HTERT RPE-1 (cell line): Measurements from ENCODE around the gene PGLYRP2.

Source experiments
- in situ Hi-C: fragments of 300-500 bp; cut with MboI; formaldehyde crosslinking; loops from 4 replicates; pipeline ENCODE4 v1.14.3; 2020; ENCODE audit warnings: low sequenced_read_pairs

PGLYRP2 gene

DNA sequence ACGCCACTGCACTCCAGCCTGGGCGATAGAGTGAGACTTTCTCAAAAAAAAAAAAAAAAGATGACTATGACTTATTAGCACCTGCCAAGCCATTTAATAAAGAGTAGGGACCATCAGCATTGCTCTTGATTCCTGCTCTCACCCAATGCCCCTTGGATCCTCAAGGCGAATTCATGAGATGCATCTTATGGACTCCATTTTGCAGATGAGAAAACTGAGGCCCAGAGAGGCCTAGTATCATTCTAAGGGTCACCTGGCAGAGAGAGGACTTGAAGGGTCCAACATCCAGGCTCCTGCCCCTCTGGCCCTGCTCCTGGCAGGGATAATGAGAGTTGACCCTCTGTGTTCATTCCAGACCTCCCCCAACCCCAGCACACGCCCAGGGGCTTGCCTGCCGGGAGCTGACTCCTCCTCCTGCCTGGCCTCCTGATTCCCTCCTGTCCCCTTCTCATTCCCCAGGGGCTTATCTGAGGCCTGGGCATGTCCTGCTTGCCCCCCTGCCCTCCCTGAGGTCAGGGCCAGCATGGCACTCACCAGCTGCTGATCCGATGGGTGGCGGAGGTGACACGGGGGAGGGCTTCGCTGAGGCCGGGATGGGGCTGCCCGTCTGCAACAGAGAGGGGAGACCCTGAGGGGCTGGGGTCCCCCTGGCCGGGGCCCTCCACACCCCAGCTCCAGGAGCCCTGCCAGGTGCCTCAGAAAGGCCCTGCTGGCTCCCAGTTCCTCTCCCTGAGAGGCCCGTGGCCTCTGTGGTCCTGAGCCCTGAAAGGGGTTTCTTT is 37.0 kb downstream of the PGLYRP2 start:
- in situ Hi-C loops: no loop called here

DNA sequence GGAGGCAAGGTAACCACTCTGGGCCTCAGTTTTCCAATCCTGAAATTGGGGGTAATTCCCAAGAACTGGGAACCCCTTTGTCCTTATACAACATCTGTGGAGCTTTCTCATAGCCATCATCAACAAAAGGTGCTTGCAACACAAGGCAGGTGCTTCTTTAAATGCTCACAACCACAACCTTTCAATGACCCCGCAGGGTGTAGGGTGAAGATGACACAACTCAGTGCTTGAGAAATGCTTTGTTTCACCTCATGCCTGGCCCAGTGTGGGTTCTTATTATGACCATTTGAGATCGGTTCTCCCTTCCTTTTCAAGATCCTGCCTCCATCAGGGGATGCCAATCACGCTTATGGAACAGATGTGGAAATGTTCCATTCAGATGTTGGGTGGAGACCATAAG is 38.0 kb downstream of the PGLYRP2 start:
- in situ Hi-C loops: no loop called here

DNA sequence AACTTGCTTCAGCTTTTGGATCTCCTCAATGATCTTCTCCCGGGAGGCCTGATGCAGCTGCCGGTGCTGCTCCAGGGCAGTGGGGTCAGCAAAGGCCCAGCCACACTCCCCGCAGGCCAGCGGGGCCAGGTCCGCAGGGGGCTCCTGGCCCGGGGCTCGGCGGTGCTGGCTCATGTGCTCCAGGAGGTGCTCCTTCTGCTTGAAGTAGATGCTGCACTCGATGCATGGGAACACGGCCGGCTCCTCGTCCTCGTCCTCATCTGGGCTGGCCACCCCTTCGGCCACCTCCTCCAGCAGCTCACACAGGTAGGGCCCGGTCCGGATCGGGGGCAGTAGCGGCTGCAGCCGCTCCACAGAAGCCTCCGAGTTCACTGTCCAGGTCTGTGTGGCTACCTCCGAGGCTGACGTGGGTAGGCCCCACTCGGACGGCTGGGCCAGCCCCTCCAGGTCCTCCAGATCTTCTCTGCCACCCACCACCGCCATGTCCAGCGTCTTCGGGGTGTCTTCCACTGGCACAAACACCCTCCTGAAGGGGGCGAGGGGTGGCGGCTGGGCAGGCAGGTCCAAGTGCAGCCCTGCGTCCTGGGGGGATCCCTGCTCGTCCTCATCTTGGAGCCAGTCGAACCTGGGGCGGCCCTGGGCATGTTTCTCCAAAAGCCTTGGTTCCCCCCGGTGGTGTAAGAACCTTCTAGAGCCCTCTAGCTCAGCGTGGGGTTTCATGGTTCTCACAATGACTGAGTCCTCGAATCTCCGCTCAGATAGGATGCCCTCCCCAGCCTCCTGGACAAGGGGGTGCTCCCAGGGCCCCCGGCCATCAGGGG is 39.3 kb downstream of the PGLYRP2 start:
- in situ Hi-C loops: no loop called here

DNA sequence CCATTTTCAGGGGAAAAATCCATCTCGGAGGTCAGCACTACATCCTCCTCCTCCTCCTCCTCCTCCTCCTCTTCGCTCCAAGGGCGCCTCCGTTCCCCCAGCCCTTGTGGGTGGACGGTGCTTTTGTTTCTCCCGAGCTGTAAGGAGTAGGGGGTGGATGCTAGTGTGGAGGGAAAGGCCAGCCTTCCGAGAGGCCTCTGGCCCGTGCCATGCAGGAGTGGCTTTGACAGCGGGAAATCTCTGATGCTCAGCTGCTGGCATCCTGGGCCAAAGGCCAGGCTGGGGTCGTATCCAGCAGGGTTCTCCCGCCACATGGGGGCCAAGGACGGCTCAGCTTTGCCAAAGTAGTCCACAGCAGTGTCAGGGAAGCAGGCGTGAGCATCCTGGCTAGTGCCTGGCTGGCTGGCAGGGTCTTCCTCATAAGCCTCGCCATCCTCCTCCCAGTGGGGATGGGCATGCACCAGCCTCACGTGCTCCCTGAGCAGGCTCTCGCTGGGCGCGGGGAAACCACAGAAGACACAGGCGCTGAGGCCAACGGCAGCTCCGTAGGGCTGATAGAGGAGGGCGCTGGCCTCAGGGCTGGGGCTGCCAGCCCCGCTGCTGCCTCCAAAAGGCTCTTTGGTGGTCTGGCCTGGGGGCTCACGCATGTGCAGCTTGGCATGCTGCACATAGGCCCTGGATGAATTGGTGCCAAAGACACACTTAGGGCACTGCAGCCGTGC is 40.1 kb downstream of the PGLYRP2 start:
- in situ Hi-C loops: no loop called here

DNA sequence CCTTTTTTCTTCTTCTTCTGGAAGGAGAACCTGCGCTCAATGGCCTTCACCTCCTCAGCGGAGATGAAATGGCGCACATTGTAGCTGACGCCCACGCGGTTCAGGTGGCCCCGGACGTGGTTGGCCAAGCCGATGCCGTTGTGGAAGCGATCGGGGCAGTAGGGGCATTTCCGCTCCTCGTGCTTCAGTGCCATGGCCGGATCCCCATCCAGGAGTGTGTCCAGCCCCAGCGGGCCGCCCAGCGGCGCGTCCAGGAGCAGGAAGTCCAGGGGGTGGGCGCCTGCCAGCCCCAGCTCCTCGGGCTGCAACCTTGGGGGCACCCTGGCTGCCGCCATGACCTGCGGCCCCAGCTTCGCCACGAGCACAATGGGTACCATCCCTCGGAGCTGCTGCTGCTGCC is 40.7 kb downstream of the PGLYRP2 start:
- in situ Hi-C loops: no loop called here

DNA sequence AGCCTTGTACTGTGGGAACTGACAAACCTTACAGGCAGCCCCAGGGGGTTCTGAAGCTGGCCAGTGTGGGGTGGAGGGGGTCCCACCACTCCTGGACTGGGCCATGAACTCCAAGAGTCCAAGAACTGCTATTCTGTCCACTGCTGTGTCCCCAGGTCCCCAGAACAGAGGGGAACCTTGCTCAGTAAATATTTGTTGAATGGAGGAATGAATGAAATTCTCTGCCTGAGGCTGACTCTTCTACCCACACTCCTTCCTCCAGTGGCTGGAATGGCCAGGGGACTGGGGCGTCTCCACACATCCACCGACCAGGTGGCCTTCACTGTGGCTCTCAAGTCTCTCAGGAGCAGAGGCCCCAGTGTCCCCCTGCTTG is 41.2 kb downstream of the PGLYRP2 start:
- in situ Hi-C loops: no loop called here

DNA sequence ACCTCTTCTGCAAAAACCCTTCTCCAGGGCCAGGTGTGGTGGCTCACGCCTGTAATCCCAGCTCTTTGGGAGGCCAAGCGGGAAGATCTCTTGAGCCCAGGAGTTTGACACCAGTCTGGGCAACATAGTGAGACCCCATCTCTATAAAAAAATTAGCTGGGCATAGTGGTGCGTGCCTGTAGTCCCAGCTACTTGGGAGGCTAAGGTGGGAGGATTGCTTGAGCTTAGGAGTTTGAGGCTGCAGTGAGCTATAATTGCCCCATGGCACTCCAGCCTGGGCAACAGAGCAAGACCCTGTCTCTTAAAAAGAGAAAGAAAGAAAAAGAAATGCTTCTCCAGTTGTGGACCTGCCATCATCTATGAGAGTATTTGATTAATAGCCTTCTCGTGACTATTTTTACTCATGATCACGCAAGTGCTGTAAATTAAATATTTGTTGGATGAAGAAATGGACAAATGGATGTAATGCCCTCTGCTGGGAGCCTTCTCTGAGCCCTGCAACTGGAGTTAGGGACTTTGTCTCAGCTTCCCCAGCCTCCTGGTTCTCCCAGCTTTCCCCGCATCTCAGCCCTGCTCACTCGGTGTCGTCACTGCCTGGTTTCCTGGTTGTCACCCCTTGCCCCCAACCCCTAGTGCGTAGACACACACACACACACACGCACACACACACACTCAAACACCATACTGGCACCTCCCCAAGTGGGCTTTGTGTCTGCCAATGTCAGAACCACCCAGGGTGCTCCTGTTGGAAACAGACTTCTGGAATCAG is 41.8 kb downstream of the PGLYRP2 start:
- in situ Hi-C loops: no loop called here

DNA sequence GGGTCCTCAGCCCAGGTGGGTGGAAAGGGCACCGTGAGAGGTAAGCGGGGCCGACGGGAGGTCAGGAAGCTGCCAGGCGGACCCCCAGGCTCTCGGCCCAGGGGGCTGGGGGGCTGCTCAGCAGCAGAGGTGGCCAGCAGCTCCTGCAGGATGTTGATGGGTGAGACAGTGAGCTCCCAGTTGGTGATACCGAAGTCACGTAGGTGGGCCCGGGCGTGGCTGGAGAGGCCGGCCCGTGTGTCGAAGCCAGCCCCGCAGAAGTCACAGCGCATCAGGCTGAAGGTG is 42.5 kb downstream of the PGLYRP2 start:
- in situ Hi-C loops: no loop called here

DNA sequence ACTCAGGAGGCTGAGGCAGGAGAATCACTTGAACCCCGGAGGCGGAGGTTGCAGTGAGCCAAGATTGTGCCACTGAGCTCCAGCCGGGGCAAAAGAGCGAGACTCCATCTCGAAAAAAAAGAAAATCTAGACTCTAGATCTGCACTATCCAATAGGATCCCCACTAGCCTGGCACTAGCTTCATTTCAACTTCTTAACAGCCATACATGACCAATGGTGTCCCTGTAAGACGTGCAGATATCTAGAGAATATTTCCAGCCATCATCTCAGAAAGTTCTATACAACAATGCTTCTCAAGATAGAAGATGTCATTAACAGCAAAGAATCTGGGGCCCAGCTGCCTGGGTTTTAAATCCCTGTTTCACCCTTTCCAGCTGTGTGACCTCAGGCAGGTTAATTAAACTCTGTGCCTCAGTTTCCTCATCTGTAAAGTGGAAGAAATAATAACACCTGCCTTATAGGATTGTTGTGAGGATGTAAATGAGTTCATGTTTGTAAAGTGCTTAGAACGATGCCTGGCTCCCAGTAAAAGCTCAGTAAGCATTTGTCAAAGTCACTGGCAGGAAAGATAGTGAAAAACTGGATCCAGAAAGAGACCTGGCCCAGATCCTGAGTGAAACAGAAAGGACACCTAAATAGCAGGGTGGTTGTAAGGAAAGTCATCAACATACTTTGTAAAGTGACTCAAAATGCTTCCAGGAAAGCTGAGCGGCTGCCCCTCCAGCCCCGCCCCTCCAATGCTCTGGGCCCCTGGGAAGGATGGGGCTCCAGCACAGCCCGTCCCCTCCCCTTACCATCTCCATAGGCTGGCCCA is 43.1 kb downstream of the PGLYRP2 start:
- in situ Hi-C loops: no loop called here

DNA sequence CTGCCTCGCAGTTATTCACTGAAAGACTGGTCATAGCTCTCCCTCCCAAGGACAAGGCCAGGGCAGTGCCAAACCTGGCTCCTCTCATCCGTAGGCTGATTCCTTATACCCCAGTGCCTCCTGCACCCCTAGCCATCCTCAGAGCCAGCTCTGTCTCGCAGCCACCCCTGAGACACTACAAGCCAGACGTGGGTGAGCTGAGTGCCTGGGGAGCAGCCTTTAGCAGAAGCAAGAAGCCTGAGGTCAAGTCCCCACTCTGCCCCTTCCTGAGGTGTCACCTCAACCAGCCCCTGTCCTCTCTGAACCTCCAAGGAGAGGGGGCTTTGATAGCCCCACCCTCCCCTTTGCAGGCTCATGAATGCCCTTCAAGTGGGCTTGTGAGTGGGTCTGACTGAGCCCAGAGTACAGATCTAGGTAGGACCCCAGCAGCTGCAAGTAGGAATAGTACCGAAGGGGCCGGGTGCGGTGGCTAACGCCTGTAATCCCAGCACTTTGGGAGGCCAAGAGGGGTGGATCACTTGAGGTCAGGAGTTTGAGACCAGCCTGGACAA is 45.7 kb downstream of the PGLYRP2 start:
- in situ Hi-C loops: no loop called here

DNA sequence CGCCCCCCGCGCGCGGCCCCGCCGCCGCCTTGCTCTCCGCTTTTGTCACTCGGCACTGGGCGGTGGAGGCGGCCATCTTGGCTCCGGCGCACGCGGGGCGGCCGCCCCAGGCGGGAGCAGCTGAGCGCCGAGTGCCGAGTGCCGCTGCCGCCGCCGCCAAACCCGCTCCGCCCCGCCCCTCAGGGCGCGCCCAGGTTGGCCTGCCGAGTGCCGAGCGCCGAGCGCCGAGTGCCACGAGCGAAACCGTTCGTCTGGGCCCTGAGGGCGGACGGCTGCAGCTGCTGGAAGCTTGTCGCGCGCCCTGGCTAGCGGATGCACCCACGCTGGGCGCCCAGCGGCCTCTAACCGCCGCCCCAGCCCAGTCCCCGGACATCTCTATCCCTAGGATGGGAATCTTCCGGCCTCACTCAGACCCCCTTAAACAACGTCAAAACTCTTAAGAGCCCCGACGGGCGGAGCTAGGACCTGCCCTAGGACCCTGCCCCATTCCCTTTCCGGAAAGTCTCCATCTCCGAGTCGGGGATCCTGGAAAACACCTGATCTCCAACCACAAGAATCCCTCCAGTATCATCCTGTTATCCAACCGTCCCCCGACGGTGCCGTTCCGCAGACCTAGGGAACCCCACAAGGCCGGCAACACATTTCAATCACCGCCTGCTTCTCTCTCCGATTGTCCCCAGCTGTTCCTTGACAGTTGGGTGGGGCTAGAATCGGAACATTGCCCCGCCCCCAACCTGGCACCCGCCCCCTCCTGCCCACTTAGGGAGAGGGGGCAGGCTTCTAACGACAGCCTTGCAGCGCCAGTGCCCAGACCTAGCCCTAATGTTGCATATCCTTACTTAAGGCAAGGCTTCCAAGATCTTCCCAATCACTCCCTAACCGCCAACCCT is 46.4 kb downstream of the PGLYRP2 start:
- in situ Hi-C loops: no loop called here

DNA sequence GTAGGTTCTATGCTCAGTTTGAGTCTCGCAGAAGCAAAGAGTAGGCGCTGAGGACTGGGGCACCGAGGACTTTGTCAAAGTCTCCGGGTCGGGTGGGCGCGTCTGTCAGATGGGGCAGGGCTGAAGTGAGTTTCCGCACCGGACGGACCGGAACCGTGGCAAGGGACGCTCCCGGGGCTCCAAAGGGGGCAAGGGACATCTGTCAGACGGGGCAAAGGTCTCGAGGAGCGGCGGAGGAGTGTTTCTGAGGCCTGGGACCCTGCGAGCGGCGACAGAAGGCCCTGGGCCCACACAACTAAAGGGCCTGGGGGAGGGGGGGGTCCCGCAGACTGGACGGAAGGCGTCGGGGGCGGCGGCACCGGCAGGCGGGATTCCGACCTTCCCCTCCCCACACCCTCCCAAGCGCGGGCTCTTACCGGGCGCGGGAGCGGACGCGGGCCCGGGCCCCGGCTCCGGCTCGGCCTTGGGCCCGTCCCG is 47.2 kb downstream of the PGLYRP2 start:
- in situ Hi-C loops: no loop called here

DNA sequence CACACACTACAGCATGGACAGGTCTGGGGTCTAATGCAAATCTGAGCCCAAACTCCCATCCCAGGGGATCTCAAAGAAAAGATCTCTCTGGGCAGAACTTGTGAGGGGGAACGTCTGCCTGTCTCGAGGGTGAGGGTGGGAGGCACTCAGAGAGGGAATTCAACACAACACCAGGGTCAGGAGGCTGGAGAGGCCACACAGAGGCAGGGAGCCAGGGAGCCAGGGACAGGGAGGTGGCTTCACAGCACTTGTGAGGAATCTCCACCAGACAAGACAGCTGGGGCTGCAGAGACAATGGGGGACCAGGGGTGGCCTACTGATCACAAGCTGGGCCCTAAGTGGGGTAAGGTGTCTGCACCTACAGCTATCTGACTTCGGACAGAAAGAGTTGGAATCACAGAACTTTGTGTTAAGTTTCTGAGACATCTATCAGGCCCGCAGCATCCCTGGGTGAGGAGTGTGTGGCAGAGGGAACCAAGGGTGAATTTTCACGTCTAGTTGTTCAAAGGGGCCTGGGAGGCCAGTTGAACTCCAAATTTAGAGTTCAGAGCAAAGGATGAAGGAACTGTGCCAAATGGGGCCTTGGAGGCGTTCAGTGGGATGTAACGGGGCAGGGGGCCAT is 47.8 kb downstream of the PGLYRP2 start:
- in situ Hi-C loops: no loop called here

DNA sequence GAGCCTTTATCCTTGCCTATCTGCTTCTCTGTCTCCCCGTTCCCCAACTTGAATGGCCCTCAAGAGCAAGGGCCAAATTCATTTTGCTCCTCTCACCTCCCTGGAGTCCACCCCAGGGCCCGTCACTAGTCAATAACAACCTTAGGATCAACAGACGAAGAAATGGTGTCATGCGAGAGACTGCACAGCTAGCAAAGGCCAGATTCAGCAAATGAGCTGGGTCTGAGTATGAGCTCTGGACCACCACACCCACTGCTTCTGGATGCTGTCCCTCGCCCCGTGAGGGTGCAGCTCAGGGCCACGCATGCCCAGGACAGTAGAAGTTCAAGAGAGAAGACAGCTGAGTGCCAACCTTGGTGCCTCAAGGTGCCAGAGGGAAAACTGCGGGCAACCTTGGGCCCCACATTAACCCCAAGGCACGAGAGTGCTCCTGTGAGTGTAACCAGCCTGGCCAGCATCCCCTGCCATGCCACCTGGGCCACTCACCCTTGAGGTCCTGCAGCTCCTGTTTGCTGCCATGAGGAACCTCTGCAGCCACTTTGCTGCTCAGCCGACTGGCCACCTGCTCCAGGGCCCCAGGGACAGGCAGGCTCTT is 48.7 kb downstream of the PGLYRP2 start:
- in situ Hi-C loops: no loop called here

DNA sequence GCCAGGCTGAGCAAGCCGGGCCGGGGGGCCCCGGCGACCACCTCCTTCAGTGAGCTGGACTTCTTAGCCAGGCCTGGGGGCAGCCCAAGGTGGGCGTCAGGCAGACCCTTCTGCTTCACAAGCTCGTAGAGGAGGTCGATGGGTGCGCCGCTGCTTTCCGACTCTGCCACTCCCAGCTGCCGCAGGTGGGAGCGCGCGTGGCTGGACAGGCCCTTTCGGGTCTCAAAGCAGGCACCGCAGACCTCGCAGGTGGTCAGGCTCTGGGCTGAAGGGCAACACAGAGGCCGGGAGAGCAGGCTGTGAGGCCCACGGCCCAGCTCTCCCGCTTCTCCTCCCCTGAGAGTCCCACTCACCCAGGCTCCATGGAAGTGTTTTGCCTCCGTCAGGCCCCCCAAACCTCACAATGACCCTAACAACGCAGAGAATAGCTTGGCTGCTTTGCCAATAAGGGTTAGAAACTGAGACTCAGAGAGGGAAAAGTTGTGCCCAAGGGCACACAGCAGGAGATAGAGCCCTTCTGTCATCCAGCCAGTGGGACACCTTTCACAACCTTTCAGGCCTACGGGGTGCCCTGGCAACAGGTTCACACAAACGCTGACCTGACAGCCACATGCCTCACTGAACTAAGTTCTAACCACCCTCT is 49.4 kb downstream of the PGLYRP2 start:
- in situ Hi-C loops: no loop called here

DNA sequence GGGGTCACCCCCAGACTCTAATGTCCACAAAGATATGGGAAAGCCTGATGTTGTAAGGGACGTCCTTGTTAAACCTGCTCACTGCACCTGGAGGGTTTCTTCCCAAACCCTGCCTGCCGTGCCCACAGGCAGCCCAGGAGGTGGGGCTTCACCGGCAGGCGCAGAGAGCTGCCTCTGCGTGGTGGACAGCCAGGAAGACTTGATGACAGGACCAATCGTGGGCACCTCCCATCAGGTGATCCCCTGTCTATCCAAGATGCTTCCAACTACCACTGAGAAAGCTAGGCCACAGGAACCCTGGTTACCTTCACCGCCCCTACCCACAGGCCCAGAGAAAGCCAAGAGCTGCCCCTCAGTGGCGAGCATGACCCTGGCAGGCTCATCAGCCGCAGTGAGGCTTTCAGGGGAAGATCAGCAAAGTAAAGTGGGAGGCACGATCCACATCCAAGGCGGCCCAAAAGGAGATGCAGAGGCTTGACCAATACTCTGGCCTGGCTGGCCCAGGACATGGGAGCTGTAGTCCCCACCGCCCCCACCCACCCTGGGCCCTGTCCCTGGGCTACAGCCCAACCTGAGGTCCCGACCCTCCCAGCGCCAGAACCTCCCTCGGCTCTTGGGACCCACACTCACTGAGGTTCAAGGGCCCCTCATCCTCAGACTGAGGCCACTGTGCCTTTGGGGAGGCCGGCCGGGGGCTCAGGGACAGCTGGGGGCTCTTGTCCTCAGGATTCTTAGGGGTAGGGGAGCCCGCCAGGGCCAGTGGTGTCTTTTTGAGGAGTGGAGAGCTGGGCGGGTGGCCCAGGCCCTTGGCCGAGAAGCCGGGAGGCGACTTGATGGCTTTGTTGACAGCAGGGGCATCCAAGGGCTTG is 50.1 kb downstream of the PGLYRP2 start:
- in situ Hi-C loops: no loop called here
